Measurements from ENCODE around the gene ZCCHC24.

DNA sequence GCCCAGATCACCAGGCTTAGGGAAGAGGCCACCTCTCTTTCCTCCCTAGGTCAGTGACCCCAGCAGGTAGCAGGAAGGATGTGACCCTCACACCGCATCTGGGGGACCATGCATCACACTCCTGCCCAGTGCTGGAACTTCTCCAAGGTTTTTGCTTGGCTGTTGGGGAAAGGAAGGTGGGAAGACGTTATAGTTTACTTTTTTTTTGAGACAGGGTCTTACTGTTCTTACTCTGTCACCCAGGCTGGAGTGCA lies 8.6 kb downstream of the ZCCHC24 start:
- TF ChIP-seq, protein P1, sequence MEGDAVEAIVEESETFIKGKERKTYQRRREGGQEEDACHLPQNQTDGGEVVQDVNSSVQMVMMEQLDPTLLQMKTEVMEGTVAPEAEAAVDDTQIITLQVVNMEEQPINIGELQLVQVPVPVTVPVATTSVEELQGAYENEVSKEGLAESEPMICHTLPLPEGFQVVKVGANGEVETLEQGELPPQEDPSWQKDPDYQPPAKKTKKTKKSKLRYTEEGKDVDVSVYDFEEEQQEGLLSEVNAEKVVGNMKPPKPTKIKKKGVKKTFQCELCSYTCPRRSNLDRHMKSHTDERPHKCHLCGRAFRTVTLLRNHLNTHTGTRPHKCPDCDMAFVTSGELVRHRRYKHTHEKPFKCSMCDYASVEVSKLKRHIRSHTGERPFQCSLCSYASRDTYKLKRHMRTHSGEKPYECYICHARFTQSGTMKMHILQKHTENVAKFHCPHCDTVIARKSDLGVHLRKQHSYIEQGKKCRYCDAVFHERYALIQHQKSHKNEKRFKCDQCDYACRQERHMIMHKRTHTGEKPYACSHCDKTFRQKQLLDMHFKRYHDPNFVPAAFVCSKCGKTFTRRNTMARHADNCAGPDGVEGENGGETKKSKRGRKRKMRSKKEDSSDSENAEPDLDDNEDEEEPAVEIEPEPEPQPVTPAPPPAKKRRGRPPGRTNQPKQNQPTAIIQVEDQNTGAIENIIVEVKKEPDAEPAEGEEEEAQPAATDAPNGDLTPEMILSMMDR (IDR thresholded peaks at IDR 0.05 in 8 of 11, conservative IDR thresholded peaks at IDR 0.05 in 3 of 11) = no peak
- no peak for TF ChIP-seq POLR2AphosphoS5 (IDR thresholded peaks at IDR 0.05)
